ENCODE data around the gene ZNF320. TPM values are rescaled to one million over a fixed set of nuclear protein-coding genes. Genes with fewer than 3 reads are reported as not detected.

ZNF320 gene
- 6.3 TPM for total RNA-seq (2013)
- polyA plus RNA-seq = 1 to 10 TPM; 1.6 to 4.4 (median 3.4) TPM
- 2.6 and 3.5 TPM in 2 replicates for polyA minus RNA-seq
- 1.7 to 6.6 (median 3.2) reads per million in 11 experiments for total RNA-seq

DNA sequence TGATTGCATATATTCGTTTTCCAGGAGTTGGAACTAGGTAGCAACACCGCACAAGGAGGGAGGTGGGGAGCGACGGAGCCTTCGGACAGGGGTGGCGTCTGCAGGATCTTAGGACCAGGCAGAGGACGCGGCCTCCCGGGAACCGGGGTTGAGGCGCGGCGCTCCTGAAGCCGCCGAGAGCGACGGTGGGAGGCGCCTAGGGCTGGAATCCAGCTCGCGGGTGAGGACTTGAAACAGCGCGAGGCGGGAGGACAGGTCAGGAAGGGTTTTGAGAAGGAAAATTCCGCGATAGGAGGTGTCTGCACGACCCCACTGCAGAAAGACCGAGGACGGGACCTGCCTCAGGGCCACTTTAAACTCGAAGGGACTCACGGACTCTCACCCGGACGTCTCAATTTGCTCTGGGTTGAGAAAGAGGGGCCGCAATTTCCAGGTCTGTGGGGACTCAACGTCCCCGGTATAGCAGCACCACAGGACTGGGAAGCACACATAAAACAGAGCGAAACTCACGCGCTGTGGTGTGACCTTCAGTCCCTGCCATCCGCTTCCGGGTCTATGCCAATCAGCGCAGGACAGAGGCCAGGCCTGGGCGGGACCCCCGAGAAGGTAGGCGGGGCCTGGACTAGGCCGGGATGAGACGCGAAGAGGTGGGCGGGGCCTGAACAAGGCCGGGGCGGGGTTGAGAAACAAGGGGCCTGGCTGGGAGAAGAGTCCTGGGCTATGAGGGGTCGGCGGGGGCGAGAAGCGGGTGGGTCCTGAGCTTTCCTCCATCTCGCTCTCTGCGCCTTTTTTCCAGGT lies at the start of gene ZNF320:
Gene ZNF320 (minus strand): TSS at position 498 of the 798 bp plus-strand sequence. CDS start 7,380 bp downstream, outside the sequence.
- peak within 1 kb of the TSS; percentile 81 to 94 (median 93) for H3K4me3 ChIP-seq (replicated peaks in 1 of 3; ENCODE audit: low read depth in 2 of 3, low read length in 3 of 3)
- under 1% methylated on average over 55 of the region's 56 CpGs for WGBS (ENCODE audit: insufficient coverage)
- peak within 1 kb of the TSS; percentile 91 to 94 for H3K4me3 Mint-ChIP-seq
- peaks cover 11% of the 10 kb centered on the region for H3K79me2 ChIP-seq (ENCODE audit: insufficient read depth, low read length)
- peaks cover 13% of the 10 kb centered on the region for H3K4me1 Mint-ChIP-seq
- H3K4me1 ChIP-seq (ENCODE audit: control insufficient read depth in 1 of 2, insufficient read depth in 2 of 2, low read length in 2 of 2) = peaks cover 13 to 20% of the 10 kb centered on the region in 2 donors
- H3K36me3 Mint-ChIP-seq = peaks cover 12 to 31% of the 10 kb centered on the region in 2 donors
- H2AFZ ChIP-seq (ENCODE audit: insufficient read depth, low read depth, low read length, poor library complexity, severe bottlenecking) = peak within 1 kb of the TSS; percentile 93
- H4K20me1 ChIP-seq (ENCODE audit: insufficient read depth, low read length) = no peaks in the 10 kb centered on the region
- peak within 1 kb of the TSS; percentile 93 to 96 for H3K27ac ChIP-seq (ENCODE audit: low read depth in 1 of 2, low read length in 2 of 2)
- peak within 1 kb of the TSS; percentile 88 for H3K4me2 ChIP-seq (replicated peaks; ENCODE audit: extremely low read depth, low read length, poor library complexity, severe bottlenecking)
- H3K9me3 ChIP-seq (replicated peaks in 1 of 2; ENCODE audit: control insufficient read depth in 1 of 2, insufficient read depth in 1 of 2, low read length in 2 of 2) = peaks cover 0 to 5% of the 10 kb centered on the region in 2 donors
- peak within 1 kb of the TSS; percentile 84 to 96 (median 92) for H3K27ac Mint-ChIP-seq
- H3K9ac ChIP-seq (ENCODE audit: insufficient read depth, low read length, poor library complexity, severe bottlenecking) = peak within 1 kb of the TSS; percentile 87
- peaks cover 8% of the 10 kb centered on the region in 2 donors for H3K36me3 ChIP-seq (replicated peaks in 1 of 2; ENCODE audit: control insufficient read depth in 1 of 2, insufficient read depth in 2 of 2, low read length in 2 of 2)
- peaks cover 0 to 36% (median 17%) of the 10 kb centered on the region in 7 donors for H3K9me3 Mint-ChIP-seq
- peaks cover 0 to 6% (median 4%) of the 10 kb centered on the region in 3 donors for H3K27me3 Mint-ChIP-seq (ENCODE audit: low read depth in 3 of 3)
- peak; percentile 93 to 94 (median 93) for DNase-seq
- H3K27me3 ChIP-seq (ENCODE audit: control insufficient read depth in 2 of 2, insufficient read depth in 2 of 2, low read length in 2 of 2) = no peaks in the 10 kb centered on the region
- TF ChIP-seq CTCF (IDR thresholded peaks at IDR 0.05) = no peak
- intact Hi-C loops (cut with micrococcal nuclease) = loop anchor here (1.0 to 2.0 kb wide), 4 partner anchors 25 to 205 kb away; partner anchors contain the start of genes ZNF888 (in 2 of the 2) and ZNF160 (in 1 of the 2)

Data from CD14-positive monocyte (primary cell).